Transverse colon (tissue), 4 donors: ENCODE results near the gene LRRC3. TPM values are rescaled to one million over a fixed set of nuclear protein-coding genes. Genes with fewer than 3 reads are reported as not detected.

ENCODE experiments used
- DNase-seq: peaks from one replicate; pipeline ENCODE4 v3.0.0-alpha.2; 2019
- H3K27ac ChIP-seq, 4 donors: fragments of 200-600 bp; sonication (generic); 2 replicates each; pipeline ENCODE4 v1.5.1; 2016 to 2018; ENCODE audit warnings: inconsistent platforms in 4 of 4
- H3K27me3 ChIP-seq: fragments of 200-600 bp; sonication (generic); 2 replicates; pipeline ENCODE4 v1.5.1; 2017; ENCODE audit warnings: inconsistent platforms
- H3K36me3 ChIP-seq, 4 donors: fragments of 200-600 bp; sonication (generic); 2 replicates each; pipeline ENCODE4 v1.5.1; 2017 to 2019; ENCODE audit warnings: inconsistent platforms in 4 of 4
- H3K4me1 ChIP-seq, 4 donors: fragments of 200-600 bp; sonication (generic); 2 replicates each; pipeline ENCODE4 v1.5.1; 2017 to 2020; ENCODE audit warnings: inconsistent platforms in 4 of 4
- H3K4me3 ChIP-seq, 4 donors: fragments of 200-600 bp; sonication (generic); 1 replicate in 1 of 4; 2 replicates in 3 of 4; pipeline versions ENCODE4 v1.5.1 to v1.6.1; 2017 to 2019; ENCODE audit warnings: inconsistent platforms in 4 of 4
- H3K9me3 ChIP-seq, 2 donors: fragments of 200-600 bp; sonication (generic); 2 replicates each; pipeline ENCODE4 v1.5.1; 2017 to 2019; ENCODE audit warnings: inconsistent platforms in 2 of 2
- CTCF ChIP-seq, 5 experiments: fragments of 200-600 bp in 3 of 5; fragments of 450-650 bp in 2 of 5; sonication (generic) in 3 of 5; IDR thresholded peaks; 1 replicate in 2 of 5; 2 replicates in 3 of 5; pipeline ENCODE4 v1.5.1; 2016 to 2017; ENCODE audit warnings: antibody characterized with exemption in 5 of 5, inconsistent platforms in 3 of 5, mild to moderate bottlenecking in 2 of 5, moderate library complexity in 1 of 5
- EP300 ChIP-seq: sonication (generic); formaldehyde crosslinking; IDR thresholded peaks from one replicate; pipeline ENCODE4 v1.6.1; 2017; ENCODE audit warnings: antibody characterized with exemption, low read depth
- POLR2A ChIP-seq: fragments of 450-650 bp; IDR thresholded peaks from one replicate; pipeline ENCODE4 v1.6.1; 2016; ENCODE audit warnings: antibody characterized with exemption, mild to moderate bottlenecking, moderate library complexity
- POLR2AphosphoS5 ChIP-seq, 3 donors: sonication (generic); formaldehyde crosslinking; IDR thresholded peaks; one replicate each; pipeline ENCODE4 v1.6.1; 2016; ENCODE audit warnings: antibody characterized with exemption in 3 of 3
- WGBS, 2 donors: methylation state at CpG; one replicate each; pipeline ENCODE4 v1.1.5; 2018; ENCODE audit warnings: low coverage in 1 of 2; 5-methylcytosine and 5-hydroxymethylcytosine counted together
- in situ Hi-C, 4 donors: fragments of 200-750 bp; cut with MboI; loops; one replicate each; pipeline versions ENCODE4 v1.15.0 to v1.15.1; 2017; ENCODE audit warnings: low sequenced_read_pairs in 3 of 4, low pct_ligation_motif_present in 1 of 4, low pct_unique_long_range_greater_than_20kb in 1 of 4
- intact Hi-C: fragments of 100-400 bp; cut with DNase I; formaldehyde crosslinking; loops from one replicate; pipeline ENCODE4 v1.15.1; 2023; ENCODE audit warnings: low total_unique reads
- total RNA-seq, 4 donors: library from RNA; depleted of rRNA; stranded (reverse); fragments of >200 nt; gene quantifications; one replicate each; pipeline ENCODE4 v1.1.0, GENCODE V29; 2016

The LRRC3 gene
- total RNA-seq, 4 donors from 2014 or later, result 4.4 to 6.7 (median 5.1) TPM

GRCh38 chr21:44426663-44427191 lies 28.6 kb upstream of the LRRC3 start:
- Histone ChIP-seq H3K27me3 (no peaks in the 10 kb centered on the region), H3K36me3 (no peaks in the 10 kb centered on the region), H3K27ac (no peak overlapping the region), H3K9me3 (peaks cover 0 to 11% of the 10 kb centered on the region in 2 donors), H3K4me1 (no peaks in the 10 kb centered on the region), H3K4me3 (no peak overlapping the region)
- 90% methylated on average over 21 of the region's 21 CpGs; no CpG with 5 or more reads in 1 of the 2 donors for WGBS, 2 donors
- no peak for TF ChIP-seq POLR2A
- no peak for TF ChIP-seq EP300
- no peak for TF ChIP-seq CTCF (IDR thresholded peaks at IDR 0.05)
- TF ChIP-seq POLR2AphosphoS5 (IDR thresholded peaks at IDR 0.05), result no peak
- intact Hi-C loops, result no loop called here
- in situ Hi-C loops, result no loop called here
- no peak for DNase-seq

- Histone ChIP-seq H3K36me3 (no peaks in the 10 kb centered on the region), H3K27me3 (no peaks in the 10 kb centered on the region), H3K9me3 (peaks cover 0 to 11% of the 10 kb centered on the region in 2 donors), H3K27ac (peak overlapping the region in 2 of 4 donors; percentile 8 to 28), H3K4me3 (no peak overlapping the region), H3K4me1 (no peaks in the 10 kb centered on the region)
- TF ChIP-seq CTCF (IDR thresholded peaks at IDR 0.05), result no peak
- WGBS, 2 donors, result 79 to 81% methylated on average over 3 to 28 of the region's 28 CpGs
- intact Hi-C loops (no loop called here), in situ Hi-C loops (no loop called here)
- DNase-seq, result no peak
These were observed 27.8 kb upstream of the LRRC3 start for GRCh38 chr21:44427241-44428120.

- TF ChIP-seq CTCF (IDR thresholded peaks at IDR 0.05), result no peak
- no peak for TF ChIP-seq EP300
- no peak for TF ChIP-seq POLR2A
- TF ChIP-seq POLR2AphosphoS5 (IDR thresholded peaks at IDR 0.05), result no peak
- in situ Hi-C loops (no loop called here), intact Hi-C loops (no loop called here)
These were observed 26.9 kb upstream of the LRRC3 start for GRCh38 chr21:44428281-44428960.

GRCh38 chr21:44429894-44430293 lies 25.4 kb upstream of the LRRC3 start:
- no peak for TF ChIP-seq POLR2AphosphoS5 (IDR thresholded peaks at IDR 0.05)
- no peak for TF ChIP-seq EP300
- no peak for TF ChIP-seq POLR2A
- TF ChIP-seq CTCF (IDR thresholded peaks at IDR 0.05), result no peak
- no peaks in the 10 kb centered on the region for H3K36me3 ChIP-seq
- peaks cover 0 to 11% of the 10 kb centered on the region in 2 donors for H3K9me3 ChIP-seq
- DNase-seq, result no peak
- in situ Hi-C loops, result no loop called here
- no peaks in the 10 kb centered on the region for H3K4me1 ChIP-seq
- intact Hi-C loops, result no loop called here
- no peaks in the 10 kb centered on the region for H3K27me3 ChIP-seq
- WGBS, 2 donors, result 75 to 81% methylated on average over 1 of the region's 1 CpG
- no peak overlapping the region for H3K27ac ChIP-seq
- no peak overlapping the region for H3K4me3 ChIP-seq

More at GRCh38 chr21:44428281-44428960, 26.9 kb upstream of the LRRC3 start:
- DNase-seq, result peak; percentile 80
- H3K27me3 ChIP-seq, result no peaks in the 10 kb centered on the region
- no peaks in the 10 kb centered on the region for H3K4me1 ChIP-seq
- H3K9me3 ChIP-seq, result peaks cover 0 to 11% of the 10 kb centered on the region in 2 donors
- WGBS, 2 donors, result 36 to 41% methylated on average over 3 of the region's 3 CpGs
- peak overlapping the region in 2 of 4 donors; percentile 8 to 28 for H3K27ac ChIP-seq
- H3K36me3 ChIP-seq, result no peaks in the 10 kb centered on the region
- no peak overlapping the region for H3K4me3 ChIP-seq
